Parietal lobe (tissue), 2 donors: ENCODE measurements around the gene DYNLT2B. TPM values are rescaled to one million over a fixed set of nuclear protein-coding genes. Genes with fewer than 3 reads are reported as not detected.

Experiments used
- small RNA-seq: library from RNA; depleted of rRNA; stranded (forward); fragments of <200 nt; gene quantifications from one replicate; pipeline ENCODE3, GENCODE V24; 2014; ENCODE audit warnings: low replicate concordance
- total RNA-seq: library from RNA; depleted of rRNA; stranded (reverse); fragments of >200 nt; gene quantifications from one replicate; pipeline ENCODE4 v1.2.3, GENCODE V29; 2014

The DYNLT2B gene
- 43.8 TPM for total RNA-seq

DNA sequence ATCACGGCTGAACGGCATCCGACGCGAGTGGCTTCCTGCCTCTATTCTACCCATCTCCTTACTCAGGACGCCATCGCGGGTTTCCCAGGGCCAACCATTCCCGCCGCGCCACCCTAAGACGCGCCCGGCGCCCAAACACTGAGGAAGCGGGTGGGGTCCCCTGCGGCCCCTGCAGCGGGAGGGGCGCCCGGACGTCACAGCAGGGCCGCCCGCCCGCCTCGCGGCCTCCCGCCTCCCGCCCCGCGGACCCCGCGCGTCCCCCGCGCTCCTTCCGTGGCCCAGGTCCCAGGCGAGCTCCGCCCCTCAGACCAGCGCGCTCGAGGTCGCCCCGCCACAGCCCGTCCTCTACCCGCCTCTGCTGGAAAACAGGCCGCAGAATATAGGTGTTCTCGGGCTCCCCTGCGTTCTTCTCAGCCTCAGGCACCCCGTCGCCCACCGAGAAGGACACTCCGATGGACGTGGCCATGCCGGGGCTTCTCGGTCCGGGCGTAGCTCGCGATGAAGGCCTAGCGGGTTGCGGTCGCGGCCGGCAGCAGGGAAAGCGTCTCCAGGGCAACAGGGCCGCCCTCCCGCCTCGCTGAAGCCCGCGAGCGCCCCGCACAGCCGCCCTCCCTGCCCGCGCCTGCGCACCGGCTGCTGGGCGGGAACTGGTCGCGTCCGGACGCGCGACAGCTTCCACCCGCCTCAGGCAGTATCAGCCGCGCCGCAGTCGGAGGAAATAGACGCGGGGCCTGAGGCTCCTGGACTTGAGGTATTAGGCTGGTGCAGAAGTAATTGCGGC is at the start of gene DYNLT2B:
TSS of gene DYNLT2B (minus strand) at position 554 of the 781 bp plus-strand sequence. CDS start at position 466, 88 bp downstream.

GRCh38 chr3:196287440-196288140 is 30.4 kb downstream of the DYNLT2B start, which contains the start of gene PCYT1A:
PCYT1A (minus strand) TSS chr3:196287726; CDS start chr3:196270531, 17,195 bp downstream.

Small RNAs within 50 kb of the gene (small RNA-seq; reads per million reads assigned to genes)
- gene AC069257.2 (not detected), gene RNU6-910P (not detected)

Other genes starting within 250 kb of the DYNLT2B start
- gene TFRC, start 236.2 kb downstream of the DYNLT2B start, total RNA-seq = 144 TPM
- gene ZDHHC19, start 106.8 kb downstream of the DYNLT2B start, total RNA-seq = not detected
- not detected for gene SLC51A, start 101.7 kb downstream of the DYNLT2B start, total RNA-seq
- gene PCYT1A, start 30.5 kb downstream of the DYNLT2B start, total RNA-seq = 36.6 TPM
- not detected for gene TM4SF19, start 20.1 kb upstream of the DYNLT2B start, total RNA-seq
- 70.1 TPM for gene UBXN7, start 114.2 kb upstream of the DYNLT2B start, total RNA-seq
- 23.5 TPM for gene RNF168, start 185.5 kb upstream of the DYNLT2B start, total RNA-seq
- gene SMCO1, start 197.1 kb upstream of the DYNLT2B start, total RNA-seq = not detected